GM12878 (cell line): ENCODE data around the gene AEBP1.

Experiments
- ASH2L ChIP-seq: fragments of 300-600, 200-600 bp; sonication (generic); IDR thresholded peaks from 2 replicates; pipeline ENCODE4 v1.6.1; 2017; ENCODE audit warnings: low read depth, mild to moderate bottlenecking, borderline replicate concordance
- BACH1 ChIP-seq: fragments of 450-650 bp; IDR thresholded peaks from 2 replicates; pipeline ENCODE4 v1.6.1; 2017; ENCODE audit warnings: mild to moderate bottlenecking, borderline replicate concordance
- BCL11A ChIP-seq: IDR thresholded peaks from 2 replicates; pipeline ENCODE4 v1.6.1; 2011; ENCODE audit warnings: low read depth, low read length
- BRCA1 ChIP-seq: IDR thresholded peaks from 2 replicates; pipeline ENCODE4 v1.6.1; 2011; ENCODE audit warnings: low read depth, low read length, improper control_type of control experiment
- CHD1 ChIP-seq: IDR thresholded peaks from 2 replicates; pipeline ENCODE4 v1.6.1; 2012; ENCODE audit warnings: low read depth, low read length, improper control_type of control experiment
- CHD4 ChIP-seq: fragments of 200-600 bp; sonication (generic); IDR thresholded peaks from 2 replicates; pipeline ENCODE4 v1.6.1; 2016; ENCODE audit warnings: mild to moderate bottlenecking
- CTCF ChIP-seq, 3 experiments: IDR thresholded peaks in 2 of 3; conservative IDR thresholded peaks in 1 of 3; 2 replicates each; pipeline ENCODE4 v1.5.1; 2011; ENCODE audit warnings: low read depth in 3 of 3, low read length in 3 of 3, mild to moderate bottlenecking in 3 of 3, control low read depth in 2 of 3, moderate library complexity in 2 of 3, inconsistent platforms in 1 of 3, mixed read lengths in 1 of 3; ENCODE audit not compliant: control insufficient read depth in 2 of 3, insufficient read depth in 1 of 3; ENCODE audit errors: extremely low read depth in 1 of 3
- EGR1 ChIP-seq, 2 experiments: IDR thresholded peaks; 1 replicate in 1 of 2; 2 replicates in 1 of 2; pipeline ENCODE4 v1.6.1; 2011 to 2012; ENCODE audit warnings: low read depth in 2 of 2, low read length in 2 of 2, borderline replicate concordance in 1 of 2, mild to moderate bottlenecking in 1 of 2, moderate library complexity in 1 of 2
- ELK1 ChIP-seq: IDR thresholded peaks from 2 replicates; pipeline ENCODE4 v1.6.1; 2012; ENCODE audit warnings: low read depth, low read length, improper control_type of control experiment
- EZH2 ChIP-seq: IDR thresholded peaks from 2 replicates; pipeline ENCODE4 v1.6.1; 2012; ENCODE audit warnings: low read depth, mild to moderate bottlenecking, control low read depth, inconsistent platforms, low read length, borderline replicate concordance; ENCODE audit not compliant: control insufficient read depth
- MTA3 ChIP-seq: IDR thresholded peaks from 2 replicates; pipeline ENCODE4 v1.6.1; 2012; ENCODE audit warnings: low read length, inconsistent platforms, borderline replicate concordance
- NFYA ChIP-seq: IDR thresholded peaks from 2 replicates; pipeline ENCODE4 v1.6.1; 2011; ENCODE audit warnings: low read depth, mild to moderate bottlenecking, low read length, improper control_type of control experiment, borderline replicate concordance
- POLR2A ChIP-seq: IDR thresholded peaks from 2 replicates; pipeline ENCODE4 v1.6.1; 2011; ENCODE audit warnings: low read depth, mild to moderate bottlenecking, low read length
- YY1 ChIP-seq: IDR thresholded peaks from 2 replicates; pipeline ENCODE4 v1.6.1; 2011; ENCODE audit warnings: low read depth, mild to moderate bottlenecking, low read length

- TF ChIP-seq YY1 (no peak), EGR1 (IDR thresholded peaks at IDR 0.05; ENCODE audit: borderline replicate concordance in 1 of 2, low read depth in 2 of 2, low read length in 2 of 2) (no peak), NFYA (no peak), BCL11A (no peak), CTCF (IDR thresholded peaks at IDR 0.05 in 2 of 3, conservative IDR thresholded peaks at IDR 0.05 in 1 of 3; ENCODE audit: control insufficient read depth in 2 of 3, extremely low read depth in 1 of 3, insufficient read depth in 1 of 3, low read depth in 3 of 3, low read length in 3 of 3) (no peak), BACH1 (no peak), POLR2A (no peak; the same call in 1 of the 2 replicates), CHD4 (no peak), ASH2L (no peak), BRCA1 (no peak), CHD1 (no peak), EZH2 (no peak), MTA3 (no peak), ELK1 (no peak)
Observed at GRCh38 chr7:44077061-44077460, 27.1 kb upstream of the AEBP1 start.
